A673 (cell line): ENCODE measurements around the gene AP5B1.

Source experiments
- CTCF ChIP-seq: fragments of 300-800, 200-600 bp; sonication (generic); conservative IDR thresholded peaks from 2 replicates; pipeline ENCODE4 v1.5.1; 2017; ENCODE audit warnings: low read depth, mild to moderate bottlenecking, antibody characterized with exemption, low read length, moderate library complexity, mixed read lengths
- EZH2 ChIP-seq: fragments of 200-600 bp; sonication (generic); IDR thresholded peaks from 2 replicates; pipeline ENCODE4 v1.6.1; 2017; ENCODE audit warnings: borderline replicate concordance, low read depth, mild to moderate bottlenecking, mixed read lengths, antibody characterized with exemption, low read length; ENCODE audit not compliant: poor library complexity, severe bottlenecking

DNA sequence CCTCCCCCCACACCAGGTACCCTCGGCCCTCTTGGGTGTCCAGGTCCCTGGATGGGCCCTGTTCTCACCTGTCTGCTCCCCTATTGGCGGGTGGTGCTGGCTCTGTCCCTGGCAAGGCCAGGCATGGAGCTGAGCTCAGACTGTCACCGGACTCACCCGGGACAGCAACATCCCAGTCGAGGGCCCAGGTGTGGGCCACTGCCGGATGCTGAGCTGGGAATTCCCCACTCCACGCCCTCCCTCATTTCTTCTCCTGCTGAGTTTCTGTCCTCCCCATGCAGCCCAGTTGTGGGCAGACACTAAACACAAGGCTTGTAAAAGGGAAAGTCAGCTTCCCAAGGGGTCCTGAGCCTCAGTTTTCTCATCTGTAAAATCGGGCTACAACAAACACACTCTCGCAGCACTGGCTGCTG is 2.0 kb upstream of the AP5B1 start:
- no peak for TF ChIP-seq CTCF
- no peak for TF ChIP-seq EZH2
